Colonic mucosa (tissue), 4 donors: ENCODE data around the gene RPL27. TPM values are rescaled to one million over a fixed set of nuclear protein-coding genes. Genes with fewer than 3 reads are reported as not detected.
"Not testable (repeated sequence)": the region's sequence is repeated elsewhere in the genome, so short reads cannot be mapped to it uniquely, and the experiment has no call there.

Experiments
- DNase-seq: peaks from one replicate; pipeline ENCODE4 v3.0.0-alpha.2; 2020
- H3K27ac ChIP-seq: fragments of 200-600 bp; one replicate; pipeline ENCODE4 v1.8.0; 2021
- H3K27me3 ChIP-seq: fragments of 200-600 bp; one replicate; pipeline ENCODE4 v1.8.0; 2021
- H3K36me3 ChIP-seq: fragments of 200-600 bp; one replicate; pipeline ENCODE4 v1.8.0; 2021
- H3K4me1 ChIP-seq: fragments of 200-600 bp; one replicate; pipeline ENCODE4 v1.8.0; 2021; ENCODE audit warnings: mild to moderate bottlenecking
- H3K4me3 ChIP-seq: fragments of 200-600 bp; one replicate; pipeline ENCODE4 v1.8.0; 2021
- H3K9ac ChIP-seq, 2 donors: one replicate each; pipeline ENCODE4 v1.7.0; 2013; ENCODE audit warnings: control low read depth in 2 of 2, low read depth in 2 of 2, low read length in 2 of 2
- H3K9me3 ChIP-seq: fragments of 200-600 bp; one replicate; pipeline ENCODE4 v1.8.0; 2021
- CTCF ChIP-seq: fragments of 200-600 bp; IDR thresholded peaks from one replicate; pipeline ENCODE4 v1.8.0; 2022; ENCODE audit warnings: antibody characterized with exemption, mild to moderate bottlenecking
- intact Hi-C: fragments of 100-400 bp; cut with DNase I; formaldehyde crosslinking; loops from one replicate; pipeline ENCODE4 v1.14.1; 2022
- total RNA-seq, 2 donors: library from RNA; stranded (reverse); fragmentation: NEBNext Ultra II Directional in 1 of 2; extraction: Animal tissue kit (Norgen Biotek cat#: 25700) in 1 of 2; gene quantifications; one replicate each; pipeline ENCODE4 v1.2.1, GENCODE V29; 2021
- donor health status: healthy.
- donor health status: DM: no; HTN: no; CAD: no.
- donor health status: DM: no; HTN: no; CAD: no.

RPL27 gene
- total RNA-seq, 2 donors from 2014 or later, result 707 to 851 TPM

GRCh38 chr17:42989726-42990652 is 8.2 kb upstream of the RPL27 start:
- no peaks in the 10 kb centered on the region for H3K9me3 ChIP-seq
- H3K27me3 ChIP-seq, result no peaks in the 10 kb centered on the region
- no peak for TF ChIP-seq CTCF
- no peak overlapping the region for H3K27ac ChIP-seq
- no peak overlapping the region for H3K9ac ChIP-seq
- intact Hi-C loops, result no loop called here
- H3K36me3 ChIP-seq, result peaks cover 40% of the 10 kb centered on the region
- no peak for DNase-seq
- no peaks in the 10 kb centered on the region for H3K4me1 ChIP-seq
- H3K4me3 ChIP-seq, result no peak overlapping the region

DNA sequence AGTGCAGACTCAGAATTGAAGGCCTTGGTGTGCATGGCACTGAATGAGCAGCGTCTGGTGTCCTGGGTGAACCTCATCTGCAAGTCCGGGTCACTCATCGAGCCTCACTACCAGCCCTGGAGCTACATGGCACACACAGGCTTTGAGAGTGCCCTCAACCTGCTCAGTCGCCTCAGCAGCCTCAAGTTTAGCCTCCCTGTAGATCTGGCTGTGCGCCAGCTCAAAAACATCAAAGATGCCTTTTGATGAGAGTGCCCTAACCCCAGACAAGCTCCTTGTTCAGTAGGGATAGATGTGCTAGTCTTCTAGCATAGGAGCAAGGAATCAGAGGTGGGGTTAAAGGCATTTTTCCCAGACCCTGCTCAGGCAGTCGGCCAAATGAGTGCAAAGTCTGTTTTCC is 6.7 kb upstream of the RPL27 start:
- no peak for DNase-seq

DNA sequence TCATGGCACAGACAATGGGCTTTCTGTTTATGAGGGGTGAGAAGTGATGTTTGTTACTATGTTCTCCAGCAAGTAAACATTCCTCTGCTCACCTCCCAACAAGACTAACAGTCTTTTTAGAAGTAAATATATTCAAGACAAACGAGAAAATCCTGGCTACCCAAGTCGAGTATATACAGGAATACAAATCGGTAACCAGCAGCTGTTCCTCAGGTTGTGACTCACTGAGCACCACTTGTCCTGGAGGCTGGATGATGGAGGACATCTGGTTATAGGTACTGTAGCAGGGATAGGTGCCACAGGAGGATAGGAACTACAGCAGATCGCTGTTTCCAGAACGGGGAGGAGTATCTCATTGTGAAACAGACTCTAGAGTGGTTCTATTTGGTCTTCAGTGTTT is 5.3 kb upstream of the RPL27 start:
- intact Hi-C loops, result no loop called here
- no peak overlapping the region for H3K4me3 ChIP-seq
- H3K9me3 ChIP-seq, result no peaks in the 10 kb centered on the region
- DNase-seq, result no peak
- no peaks in the 10 kb centered on the region for H3K27me3 ChIP-seq
- no peak for TF ChIP-seq CTCF
- H3K4me1 ChIP-seq, result peaks cover 6% of the 10 kb centered on the region
- no peak overlapping the region for H3K27ac ChIP-seq
- no peak overlapping the region for H3K9ac ChIP-seq
- H3K36me3 ChIP-seq, result peaks cover 32% of the 10 kb centered on the region

More for the DNA sequence above, 6.7 kb upstream of the RPL27 start:
- intact Hi-C loops, result no loop called here
- TF ChIP-seq CTCF, result no peak
- Histone ChIP-seq H3K27me3 (no peaks in the 10 kb centered on the region), H3K9ac (no peak overlapping the region), H3K4me3 (no peak overlapping the region), H3K9me3 (no peaks in the 10 kb centered on the region), H3K4me1 (no peaks in the 10 kb centered on the region), H3K36me3 (peaks cover 40% of the 10 kb centered on the region), H3K27ac (no peak overlapping the region)

- H3K4me1 ChIP-seq, intact Hi-C loops, H3K27ac ChIP-seq, H3K4me3 ChIP-seq, DNase-seq, H3K9me3 ChIP-seq, H3K27me3 ChIP-seq, H3K9ac ChIP-seq: not testable (repeated sequence)
- peaks cover 25% of the 10 kb centered on the region for H3K36me3 ChIP-seq
These were observed 4.3 kb upstream of the RPL27 start for GRCh38 chr17:42993913-42994312.

- H3K4me3 ChIP-seq, result peak overlapping the region; percentile 16
- TF ChIP-seq CTCF, result no peak
- H3K9ac ChIP-seq, result peak overlapping the region; percentile 40 to 76
- peak overlapping the region; percentile 77 for H3K27ac ChIP-seq
- H3K36me3 ChIP-seq, result peaks cover 6% of the 10 kb centered on the region
- intact Hi-C loops, result loop anchor here (5.0 kb wide), 1 partner anchor 165 kb away; the partner anchor contains the start of gene PSME3
- DNase-seq, result no peak
- no peaks in the 10 kb centered on the region for H3K27me3 ChIP-seq
- H3K4me1 ChIP-seq, result peaks cover 18% of the 10 kb centered on the region
- no peaks in the 10 kb centered on the region for H3K9me3 ChIP-seq
These were observed 732 bp upstream of the RPL27 start for GRCh38 chr17:42997390-42997983.
